ENCODE measurements around the gene QSOX1. TPM values are rescaled to one million over a fixed set of nuclear protein-coding genes. Genes with fewer than 3 reads are reported as not detected.

QSOX1 gene
- total RNA-seq, 1 experiment from 2014 or later = 135 TPM

- TF ChIP-seq, protein P1, sequence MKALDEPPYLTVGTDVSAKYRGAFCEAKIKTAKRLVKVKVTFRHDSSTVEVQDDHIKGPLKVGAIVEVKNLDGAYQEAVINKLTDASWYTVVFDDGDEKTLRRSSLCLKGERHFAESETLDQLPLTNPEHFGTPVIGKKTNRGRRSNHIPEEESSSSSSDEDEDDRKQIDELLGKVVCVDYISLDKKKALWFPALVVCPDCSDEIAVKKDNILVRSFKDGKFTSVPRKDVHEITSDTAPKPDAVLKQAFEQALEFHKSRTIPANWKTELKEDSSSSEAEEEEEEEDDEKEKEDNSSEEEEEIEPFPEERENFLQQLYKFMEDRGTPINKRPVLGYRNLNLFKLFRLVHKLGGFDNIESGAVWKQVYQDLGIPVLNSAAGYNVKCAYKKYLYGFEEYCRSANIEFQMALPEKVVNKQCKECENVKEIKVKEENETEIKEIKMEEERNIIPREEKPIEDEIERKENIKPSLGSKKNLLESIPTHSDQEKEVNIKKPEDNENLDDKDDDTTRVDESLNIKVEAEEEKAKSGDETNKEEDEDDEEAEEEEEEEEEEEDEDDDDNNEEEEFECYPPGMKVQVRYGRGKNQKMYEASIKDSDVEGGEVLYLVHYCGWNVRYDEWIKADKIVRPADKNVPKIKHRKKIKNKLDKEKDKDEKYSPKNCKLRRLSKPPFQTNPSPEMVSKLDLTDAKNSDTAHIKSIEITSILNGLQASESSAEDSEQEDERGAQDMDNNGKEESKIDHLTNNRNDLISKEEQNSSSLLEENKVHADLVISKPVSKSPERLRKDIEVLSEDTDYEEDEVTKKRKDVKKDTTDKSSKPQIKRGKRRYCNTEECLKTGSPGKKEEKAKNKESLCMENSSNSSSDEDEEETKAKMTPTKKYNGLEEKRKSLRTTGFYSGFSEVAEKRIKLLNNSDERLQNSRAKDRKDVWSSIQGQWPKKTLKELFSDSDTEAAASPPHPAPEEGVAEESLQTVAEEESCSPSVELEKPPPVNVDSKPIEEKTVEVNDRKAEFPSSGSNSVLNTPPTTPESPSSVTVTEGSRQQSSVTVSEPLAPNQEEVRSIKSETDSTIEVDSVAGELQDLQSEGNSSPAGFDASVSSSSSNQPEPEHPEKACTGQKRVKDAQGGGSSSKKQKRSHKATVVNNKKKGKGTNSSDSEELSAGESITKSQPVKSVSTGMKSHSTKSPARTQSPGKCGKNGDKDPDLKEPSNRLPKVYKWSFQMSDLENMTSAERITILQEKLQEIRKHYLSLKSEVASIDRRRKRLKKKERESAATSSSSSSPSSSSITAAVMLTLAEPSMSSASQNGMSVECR (CRISPR knock-in tag; IDR thresholded peaks at IDR 0.05; ENCODE audit: borderline replicate concordance) = no peak
- TF ChIP-seq ZNF423 (CRISPR knock-in tag; IDR thresholded peaks at IDR 0.05) = no peak
- 0 out of 2 replicates have a peak, but pooled peaks have one; percentile 51 for TF ChIP-seq SMAD3 (CRISPR knock-in tag; IDR thresholded peaks at IDR 0.05; ENCODE audit: borderline replicate concordance)
- TF ChIP-seq ZNF121 (CRISPR knock-in tag; IDR thresholded peaks at IDR 0.05) = no peak
- 0 out of 2 replicates have a peak, but pooled peaks have one; percentile 16 for TF ChIP-seq NFYB (CRISPR knock-in tag; conservative IDR thresholded peaks at IDR 0.05; ENCODE audit: low read depth)
- TF ChIP-seq ZNF219 (CRISPR knock-in tag; IDR thresholded peaks at IDR 0.05; ENCODE audit: borderline replicate concordance) = no peak
- TF ChIP-seq ATF1 (CRISPR knock-in tag; IDR thresholded peaks at IDR 0.05) = 0 out of 2 replicates have a peak, but pooled peaks have one; percentile 56
- TF ChIP-seq FOXP4 (CRISPR knock-in tag; IDR thresholded peaks at IDR 0.05) = no peak; the same call in 1 of the 2 replicates
- peak; percentile 20; the same call in 1 of the 2 replicates for TF ChIP-seq CREM (CRISPR knock-in tag; IDR thresholded peaks at IDR 0.05)
- no peak for TF ChIP-seq CBFB (CRISPR knock-in tag; IDR thresholded peaks at IDR 0.05; ENCODE audit: low read depth)
These were observed at the start of gene QSOX1 (continued) for GRCh38 chr1:180154325-180155181.

- H3K27me3 Mint-ChIP-seq (ENCODE audit: low read depth) = no peaks in the 10 kb centered on the region
- TF ChIP-seq FOXP4 (CRISPR knock-in tag; IDR thresholded peaks at IDR 0.05) (no peak), SMAD3 (CRISPR knock-in tag; IDR thresholded peaks at IDR 0.05; ENCODE audit: borderline replicate concordance) (no peak), ATF2 (CRISPR knock-in tag; IDR thresholded peaks at IDR 0.05; ENCODE audit: borderline replicate concordance, low read depth) (no peak), HMGA2 (CRISPR knock-in tag; IDR thresholded peaks at IDR 0.05) (no peak), FOXJ3 (CRISPR knock-in tag; IDR thresholded peaks at IDR 0.05; ENCODE audit: borderline replicate concordance) (no peak), SP1 (CRISPR knock-in tag; conservative IDR thresholded peaks at IDR 0.05) (no peak), ZNF219 (CRISPR knock-in tag; IDR thresholded peaks at IDR 0.05; ENCODE audit: borderline replicate concordance) (no peak), ATF1 (CRISPR knock-in tag; IDR thresholded peaks at IDR 0.05) (no peak), NFATC4 (CRISPR knock-in tag; IDR thresholded peaks at IDR 0.05) (no peak), ESRRA (CRISPR knock-in tag; IDR thresholded peaks at IDR 0.05; ENCODE audit: borderline replicate concordance) (no peak)
- TF ChIP-seq, protein P2, sequence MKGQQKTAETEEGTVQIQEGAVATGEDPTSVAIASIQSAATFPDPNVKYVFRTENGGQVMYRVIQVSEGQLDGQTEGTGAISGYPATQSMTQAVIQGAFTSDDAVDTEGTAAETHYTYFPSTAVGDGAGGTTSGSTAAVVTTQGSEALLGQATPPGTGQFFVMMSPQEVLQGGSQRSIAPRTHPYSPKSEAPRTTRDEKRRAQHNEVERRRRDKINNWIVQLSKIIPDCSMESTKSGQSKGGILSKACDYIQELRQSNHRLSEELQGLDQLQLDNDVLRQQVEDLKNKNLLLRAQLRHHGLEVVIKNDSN (CRISPR knock-in tag; IDR thresholded peaks at IDR 0.05) = no peak
- TF ChIP-seq, protein P3, sequence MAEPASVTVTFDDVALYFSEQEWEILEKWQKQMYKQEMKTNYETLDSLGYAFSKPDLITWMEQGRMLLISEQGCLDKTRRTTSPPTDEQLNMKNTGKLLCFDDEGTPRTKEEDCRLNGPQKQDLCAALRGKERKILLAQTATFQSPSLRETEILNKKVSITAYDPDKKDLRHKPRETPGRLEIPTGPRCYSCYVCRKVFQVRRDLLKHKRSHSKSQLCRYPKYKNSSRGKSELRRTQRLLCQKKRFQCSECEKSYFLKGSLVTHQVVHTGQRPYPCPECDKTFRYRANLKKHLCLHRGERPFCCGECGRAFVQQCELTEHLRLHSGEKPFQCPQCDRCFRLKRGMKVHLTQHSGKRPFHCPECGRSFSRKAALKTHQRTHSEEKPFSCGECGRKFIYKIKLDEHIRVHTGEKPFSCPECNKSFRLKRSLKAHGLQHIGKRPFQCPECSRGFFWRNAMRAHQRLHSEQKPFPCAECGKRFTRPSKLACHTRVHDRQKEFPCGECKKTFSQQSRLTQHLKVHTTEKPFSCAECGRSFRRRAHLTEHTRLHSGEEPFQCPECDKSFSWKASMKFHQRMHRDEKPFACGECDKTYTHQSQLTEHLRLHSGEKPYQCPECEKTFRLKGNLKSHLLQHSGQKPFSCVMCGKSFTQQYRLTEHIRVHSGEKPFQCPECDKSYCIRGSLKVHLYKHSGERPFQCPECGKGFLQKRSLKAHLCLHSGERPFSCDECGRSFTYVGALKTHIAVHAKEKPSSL (CRISPR knock-in tag; conservative IDR thresholded peaks at IDR 0.05) = no peak
- DNase-seq (ENCODE audit: low spot score) (no peak), ATAC-seq (no peak)
- H3K9me3 Mint-ChIP-seq = no peaks in the 10 kb centered on the region
- no peak overlapping the region for H3K27ac Mint-ChIP-seq
- no peak overlapping the region for H3K4me3 Mint-ChIP-seq
- POLR2A ChIA-PET = no interaction called here
- CTCF ChIA-PET = interaction anchor here (1.3 kb wide), 1 partner anchor 67 kb away, joined by 3 read pairs; no protein-coding TSS in a partner anchor
- no peaks in the 10 kb centered on the region for H3K4me1 Mint-ChIP-seq
- peaks cover 21% of the 10 kb centered on the region for H3K36me3 Mint-ChIP-seq
These were observed 42.6 kb upstream of the QSOX1 start for GRCh38 chr1:180112091-180112490.

All from WTC11 (cell line).